NCI-H345 treated with DMSO at 0.1 percent for 48 hours (cell line): ENCODE measurements around the gene IFFO2.
A peak's percentile ranks its signal among the peaks of the same experiment; 100 is the strongest.
"Not testable (repeated sequence)": the region's sequence is repeated elsewhere in the genome, so short reads cannot be mapped to it uniquely, and the experiment has no call there.

Experiments used
- DNase-seq: peaks from one replicate; lab custom pipeline; 2025; ENCODE audit not compliant: unreplicated experiment; lab: John Stamatoyannopoulos, UW

Gene IFFO2

DNA sequence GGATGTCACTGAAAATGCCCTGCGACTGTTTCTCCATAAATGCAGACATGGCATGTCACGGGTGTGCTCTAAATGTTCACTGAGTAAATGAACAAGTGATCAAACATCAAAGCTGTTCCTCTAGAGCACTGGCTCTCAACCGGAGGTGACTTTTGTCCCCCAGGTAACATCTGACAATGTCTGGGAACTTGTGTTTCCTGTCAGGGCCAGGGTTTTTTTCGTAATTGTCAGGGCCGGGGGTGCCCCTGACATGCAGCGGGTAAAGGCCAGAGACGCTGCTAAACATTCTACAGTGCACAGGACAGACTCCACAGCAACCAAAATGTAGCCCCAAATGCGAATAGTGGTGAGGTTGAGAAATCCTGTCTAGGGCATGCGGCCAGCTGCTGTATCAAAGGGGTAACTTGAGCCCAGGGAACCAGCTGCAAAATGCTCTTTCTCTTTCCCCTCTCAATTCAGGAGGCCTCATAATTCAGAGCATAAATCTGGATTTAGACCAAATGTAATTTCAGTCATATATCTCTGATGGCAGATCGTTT, 56.1 kb downstream of the IFFO2 start:
- DNase-seq: no peak

DNA sequence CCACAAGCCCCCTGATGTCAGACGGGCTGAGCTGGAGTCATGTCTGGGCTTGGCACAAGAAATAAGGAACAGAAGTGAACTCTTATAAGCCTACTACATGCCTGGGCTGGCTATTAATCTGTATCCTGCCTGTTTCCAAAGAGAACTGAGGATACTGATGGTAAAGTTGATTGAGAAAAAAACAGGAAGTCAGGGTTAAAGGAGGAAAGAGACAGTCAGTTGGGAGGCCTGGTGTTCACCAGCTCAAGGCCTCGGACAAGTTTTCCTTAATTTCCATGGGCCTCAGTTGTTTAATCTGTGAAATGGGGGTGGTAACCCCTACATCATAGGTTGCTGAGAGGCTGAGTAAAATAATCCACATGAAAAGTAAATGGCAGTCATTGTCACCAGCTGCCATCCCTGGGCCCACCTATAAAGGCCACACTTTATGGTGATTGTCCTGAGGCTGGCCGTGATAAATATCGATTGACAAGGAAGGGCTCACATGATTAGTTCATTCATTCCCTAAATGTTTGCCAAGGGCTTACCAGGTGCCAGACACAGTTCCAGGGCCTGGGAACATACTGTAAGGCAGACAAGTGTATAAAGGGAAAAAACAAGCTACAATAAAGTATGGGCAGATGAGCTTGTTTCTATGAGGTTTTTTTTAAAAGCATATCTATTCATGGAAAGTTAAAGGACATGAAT, 57.0 kb downstream of the IFFO2 start:
- no peak for DNase-seq

DNA sequence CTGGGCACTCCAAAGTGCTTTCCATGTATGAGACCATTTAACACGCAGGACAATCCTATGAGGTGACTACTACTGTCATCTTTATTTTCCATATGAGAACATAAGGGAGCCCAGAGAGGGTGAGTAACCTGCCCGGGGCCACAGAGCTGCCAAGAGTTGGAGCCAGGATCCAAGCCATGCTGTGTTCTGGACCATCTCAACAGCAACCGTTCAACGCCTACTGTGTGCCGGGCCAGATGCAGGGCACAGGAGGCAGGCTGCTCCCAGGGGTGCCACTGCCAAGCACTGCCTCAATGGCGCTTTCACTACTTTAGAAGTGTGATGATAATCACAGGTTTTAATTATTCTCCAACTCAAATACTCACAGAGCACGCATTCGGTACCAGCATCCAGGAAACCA, 57.9 kb downstream of the IFFO2 start:
- no peak for DNase-seq

DNA sequence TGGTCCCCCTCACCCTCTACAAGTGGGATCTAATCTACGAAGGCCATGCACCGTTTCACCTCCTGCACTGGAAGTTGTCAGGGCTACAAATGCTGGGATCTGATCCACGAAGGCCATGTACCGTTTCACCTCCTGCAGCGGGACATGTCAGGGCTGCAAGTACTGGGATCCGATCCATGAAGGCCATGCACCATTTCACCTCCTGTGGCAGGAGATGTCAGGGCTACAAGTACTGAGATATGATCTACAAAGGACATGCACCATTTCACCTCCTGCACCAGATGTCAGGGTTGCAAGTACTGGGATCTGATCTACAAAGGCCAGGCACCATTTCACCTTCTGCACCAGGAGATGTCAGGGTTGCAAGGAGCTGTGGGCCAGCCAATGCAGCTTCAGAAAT, 61.2 kb downstream of the IFFO2 start:
- DNase-seq: no peak

DNA sequence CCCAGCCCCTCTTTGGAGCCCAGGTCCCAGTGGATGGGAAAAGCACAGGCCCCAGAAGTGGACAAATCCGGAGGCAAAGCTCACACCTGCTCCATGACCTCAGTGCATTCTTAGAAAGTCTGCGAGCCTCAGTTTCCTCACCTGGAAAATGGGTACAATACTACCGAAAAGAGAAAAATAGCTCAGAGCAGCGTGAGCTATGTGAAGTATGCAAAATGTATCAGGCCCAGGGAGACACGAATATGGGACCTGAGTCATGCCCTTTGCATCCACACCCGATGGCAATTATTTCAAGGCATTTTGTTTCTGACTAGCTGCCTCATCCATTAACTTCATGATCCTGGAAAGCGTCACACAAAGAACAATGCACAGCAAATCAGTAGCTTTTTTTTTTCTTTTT, 63.4 kb downstream of the IFFO2 start:
- DNase-seq: no peak

DNA sequence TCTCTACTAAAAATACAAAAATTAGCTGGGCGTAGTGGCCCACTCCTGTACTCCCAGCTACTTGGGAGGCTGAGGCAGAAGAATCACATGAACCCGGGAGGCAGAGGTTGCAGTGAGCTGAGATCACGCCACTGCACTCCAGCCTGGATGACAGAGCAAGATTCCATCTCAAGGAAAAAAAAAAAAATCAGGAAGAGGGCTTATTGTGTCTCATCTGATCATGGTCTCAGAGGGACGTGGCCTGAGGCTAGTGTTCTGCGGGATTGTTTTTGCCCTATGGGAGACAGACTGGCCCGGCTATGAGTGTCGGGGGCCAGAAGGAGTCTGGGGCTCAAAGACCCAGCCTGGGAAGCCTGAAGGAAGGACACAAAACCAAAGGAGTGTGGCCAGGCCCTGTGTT, 64.6 kb downstream of the IFFO2 start:
- DNase-seq: not testable (repeated sequence)

DNA sequence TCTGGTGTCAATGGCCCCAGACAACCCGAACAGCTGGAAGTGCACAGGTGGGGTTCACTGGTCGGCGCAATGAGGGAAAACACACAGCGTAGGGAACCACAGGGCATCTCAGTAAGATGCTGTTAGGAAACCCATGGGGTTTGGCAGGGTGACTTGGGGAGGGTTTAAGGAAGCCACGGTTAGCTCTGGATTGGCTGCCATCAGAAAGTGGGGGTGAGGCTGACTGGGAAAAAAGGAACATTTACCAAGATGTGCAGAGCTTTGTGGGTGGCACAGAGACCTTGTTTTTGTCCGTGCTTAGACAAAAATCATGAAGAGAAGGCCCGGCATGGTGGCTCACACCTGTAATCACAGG, 65.1 kb downstream of the IFFO2 start:
- no peak for DNase-seq

DNA sequence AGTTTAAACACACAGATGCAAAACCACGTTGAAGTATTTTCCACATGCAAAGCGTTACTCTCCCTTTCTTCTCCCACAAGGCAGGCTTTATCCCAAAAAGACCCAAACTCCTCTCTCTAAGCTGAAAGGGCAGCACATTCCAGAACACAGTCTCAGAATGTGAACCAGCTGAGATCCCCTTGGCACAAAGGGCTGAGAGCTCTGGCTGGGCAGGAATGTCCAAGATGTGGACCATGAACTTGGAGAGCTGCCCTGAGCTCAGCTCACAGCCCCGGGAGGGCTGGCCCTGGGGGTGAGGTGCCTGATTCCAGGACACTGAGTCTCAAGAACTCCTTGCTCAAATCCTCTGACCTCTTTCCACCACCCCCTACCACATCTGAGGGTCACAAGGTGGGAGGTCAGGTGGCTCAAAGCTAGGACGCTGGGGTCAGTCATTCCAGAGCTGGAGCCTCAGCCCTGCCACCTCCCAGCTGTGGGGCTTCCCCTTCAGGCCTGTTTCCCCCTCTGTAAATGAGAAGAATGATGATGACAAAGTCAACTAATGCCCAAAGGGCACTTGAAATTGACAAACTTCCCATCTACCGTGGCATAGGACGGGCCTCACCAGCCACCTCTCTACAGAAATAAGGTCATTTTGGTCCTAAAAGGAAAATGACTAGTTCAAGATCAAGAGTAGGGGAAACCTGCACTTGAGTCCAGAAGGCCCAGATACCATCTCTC, 65.6 kb downstream of the IFFO2 start:
- no peak for DNase-seq

DNA sequence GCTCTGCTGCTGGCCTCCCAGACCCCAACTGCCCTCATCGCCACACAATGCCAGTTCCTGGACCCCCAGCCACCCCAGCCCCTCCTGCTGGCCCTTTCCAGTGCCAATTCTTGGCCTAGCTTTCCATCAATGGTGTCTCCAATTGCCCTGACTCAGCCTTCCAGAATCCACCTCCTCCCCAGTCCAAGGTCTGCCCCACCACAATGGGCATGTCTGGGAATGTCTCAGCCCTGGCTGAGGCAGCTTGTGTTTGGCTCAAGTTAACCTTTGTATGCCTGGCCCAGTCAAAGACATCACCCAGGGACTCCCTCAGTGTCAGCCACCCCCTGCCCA, 70.5 kb downstream of the IFFO2 start:
- DNase-seq: no peak

DNA sequence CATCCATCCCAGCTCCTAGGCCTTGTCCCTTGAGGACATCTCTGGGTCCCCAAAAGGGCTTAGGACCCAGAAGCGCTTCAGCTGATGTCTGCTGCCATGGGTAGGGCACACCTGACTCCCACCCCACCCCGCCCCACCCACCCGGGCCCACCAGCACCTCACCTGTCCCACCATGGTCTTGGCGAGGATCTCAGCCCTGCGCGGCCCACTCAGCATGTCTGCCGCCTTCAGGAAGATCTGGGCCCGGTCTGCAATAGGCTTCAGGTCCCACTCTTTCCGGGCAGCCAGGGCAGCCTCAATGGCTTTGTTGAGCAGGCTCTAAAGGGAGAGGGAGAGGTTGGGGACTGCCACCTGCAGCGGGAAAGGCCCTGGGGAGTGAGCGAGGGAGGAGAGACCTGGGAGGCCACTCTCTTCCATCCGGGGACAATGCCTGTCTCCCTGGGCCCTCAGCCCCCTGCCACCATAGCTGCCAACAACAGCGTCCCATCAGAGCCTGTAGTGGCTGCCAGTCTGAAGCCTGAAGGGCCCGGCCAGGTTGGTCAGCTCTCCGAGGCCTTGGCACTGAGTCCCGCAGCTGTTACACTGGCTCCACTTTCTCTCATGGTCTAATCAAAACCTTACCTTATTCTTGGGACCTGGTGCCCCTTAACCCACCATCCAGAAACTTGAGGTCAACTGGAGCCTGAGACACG, 71.0 kb downstream of the IFFO2 start:
- DNase-seq: no peak

DNA sequence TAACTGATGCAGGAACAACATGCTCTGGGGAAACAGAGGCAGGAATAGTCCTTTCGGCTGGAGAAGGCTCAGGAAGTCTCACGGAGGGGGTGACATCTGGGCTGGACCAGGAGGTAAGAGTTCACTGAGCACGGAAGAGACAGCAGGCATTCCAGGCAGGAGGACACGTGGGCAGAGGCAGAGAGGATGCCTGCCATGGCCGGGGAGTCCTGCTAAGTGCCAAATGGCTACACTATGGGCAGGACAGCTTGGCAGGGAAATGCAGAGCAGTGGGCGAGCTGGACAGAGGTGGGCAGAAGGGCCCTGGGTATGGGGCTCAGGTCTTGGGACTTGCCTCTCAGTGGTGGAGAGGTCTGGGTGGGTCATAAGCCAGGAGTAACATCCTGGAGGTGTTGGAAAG, 71.7 kb downstream of the IFFO2 start:
- DNase-seq: no peak

DNA sequence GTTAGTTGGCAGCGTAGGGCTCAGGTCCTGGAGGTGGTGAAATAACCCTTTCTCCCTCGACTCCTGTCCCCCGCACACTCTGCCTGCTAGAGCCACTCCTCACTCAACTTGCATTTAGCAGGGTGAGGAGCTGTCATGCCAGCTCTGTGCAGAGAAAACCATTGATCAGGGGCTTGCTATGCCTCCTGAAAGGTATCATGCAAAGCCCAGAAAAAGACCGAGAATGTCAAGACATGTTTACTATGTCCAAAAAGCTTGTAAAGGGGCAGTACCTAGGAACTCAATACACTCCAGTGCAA, 72.1 kb downstream of the IFFO2 start:
- no peak for DNase-seq

DNA sequence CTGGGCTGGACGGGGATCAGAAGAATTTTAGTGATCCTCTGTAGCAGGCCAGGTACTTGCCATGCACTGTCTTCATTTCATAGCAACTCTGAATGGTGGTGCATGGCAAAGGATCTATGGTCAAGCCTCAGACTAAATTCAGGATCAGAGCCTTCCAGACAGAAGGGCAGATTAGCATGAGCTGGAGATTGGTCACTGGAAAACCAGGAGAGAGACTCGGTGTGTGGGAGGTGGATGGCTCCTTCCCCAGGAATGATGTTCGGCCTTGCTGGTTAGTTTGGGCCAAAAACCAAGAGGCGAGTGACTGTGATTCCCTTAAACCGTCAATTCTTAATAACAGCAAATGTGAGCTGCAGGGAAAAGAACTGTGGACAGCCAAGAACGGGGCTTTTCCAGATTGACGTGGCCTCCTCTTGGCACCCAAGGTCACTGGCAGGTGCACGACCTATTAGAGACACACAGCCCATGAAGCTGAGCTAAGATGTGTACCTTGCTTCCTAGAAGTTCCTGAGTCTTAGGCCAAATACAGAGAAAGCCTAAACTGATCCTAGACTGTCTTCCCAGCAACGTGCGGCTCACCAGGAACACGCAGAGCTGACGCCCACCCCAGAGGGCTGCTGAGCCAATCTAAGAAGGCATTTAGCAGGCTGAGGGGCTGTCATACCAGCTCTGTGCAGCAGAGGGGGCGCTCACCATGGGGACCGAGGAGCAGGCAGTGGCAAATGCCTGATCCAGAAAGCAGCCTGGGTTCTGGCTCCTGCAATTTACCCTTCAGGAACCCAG, 72.6 kb downstream of the IFFO2 start:
- peak; percentile 3 for DNase-seq

DNA sequence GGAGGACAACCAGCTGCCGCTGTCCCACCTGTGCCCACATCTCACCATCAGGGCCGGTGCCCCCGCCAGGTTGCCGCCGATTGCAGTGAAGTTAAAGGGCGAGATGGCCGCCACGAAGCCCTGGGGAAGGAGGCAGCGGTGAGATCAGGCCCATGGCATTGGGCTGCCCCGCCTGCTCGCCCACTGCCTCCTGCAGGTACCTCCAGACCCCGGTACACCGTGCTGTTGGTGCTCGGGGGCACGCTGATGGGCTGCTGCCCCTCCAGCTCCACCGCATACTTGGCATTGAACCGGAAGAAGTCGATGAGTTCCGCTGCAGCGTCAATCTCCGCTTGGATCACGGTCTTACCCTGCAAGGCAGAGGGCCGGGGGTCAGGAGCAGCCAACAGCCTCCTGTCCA, 73.4 kb downstream of the IFFO2 start:
- DNase-seq: no peak

DNA sequence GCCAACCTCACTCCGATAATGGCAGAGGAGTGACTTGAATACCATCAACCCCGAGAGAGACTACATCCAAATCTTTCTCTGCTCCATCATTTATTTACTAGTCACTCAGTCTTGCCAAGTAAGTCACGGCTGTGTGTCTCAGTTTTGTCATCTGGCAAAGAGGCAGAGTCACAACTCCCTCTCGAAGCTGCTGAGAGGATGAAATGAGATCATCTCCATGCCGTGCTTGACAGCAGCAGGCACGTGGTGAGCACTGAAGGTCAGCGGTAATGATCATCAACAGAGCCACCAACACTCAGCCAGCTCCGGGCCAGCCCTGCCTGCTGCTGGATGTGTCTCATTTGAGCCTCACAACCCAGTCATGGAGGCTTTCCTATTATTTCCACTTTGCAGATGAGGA, 74.0 kb downstream of the IFFO2 start:
- DNase-seq: no peak

DNA sequence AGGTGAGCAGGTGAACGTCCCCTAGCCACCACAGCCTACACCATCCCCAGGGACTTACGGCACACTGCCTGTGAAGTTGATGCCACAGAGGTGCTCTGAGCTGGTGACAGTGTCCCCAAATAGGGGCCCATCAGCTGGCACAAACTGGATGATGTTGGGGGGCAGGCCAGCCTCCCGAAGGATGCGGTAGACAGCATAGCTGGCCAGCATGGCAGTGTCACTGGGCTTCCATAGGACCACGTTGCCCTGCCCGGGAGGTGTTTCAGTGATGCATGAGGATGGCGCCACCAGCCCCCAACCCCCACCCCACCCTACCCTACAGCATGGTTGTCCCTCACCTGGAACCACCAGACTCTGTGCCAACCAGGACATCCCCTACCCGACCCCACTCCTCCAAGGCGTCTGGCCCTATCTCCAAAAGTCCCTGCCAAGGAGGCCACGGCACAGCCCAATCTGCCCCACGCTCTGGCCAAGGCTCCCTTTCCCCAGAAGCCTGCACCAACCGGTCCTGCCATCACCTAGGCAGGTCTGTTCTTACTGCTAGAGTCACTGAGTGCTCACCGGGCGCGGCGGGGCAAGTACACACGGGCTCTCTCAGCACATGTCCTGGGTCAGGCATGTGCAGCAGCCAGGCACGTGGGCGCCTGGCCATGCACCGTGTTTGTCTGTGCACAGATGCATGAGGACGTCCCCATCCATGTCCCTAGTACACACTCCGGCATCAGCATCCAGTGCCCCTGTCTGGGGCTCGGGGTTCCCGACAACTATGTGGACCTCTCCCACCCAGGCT, 74.6 kb downstream of the IFFO2 start:
- DNase-seq: no peak

DNA sequence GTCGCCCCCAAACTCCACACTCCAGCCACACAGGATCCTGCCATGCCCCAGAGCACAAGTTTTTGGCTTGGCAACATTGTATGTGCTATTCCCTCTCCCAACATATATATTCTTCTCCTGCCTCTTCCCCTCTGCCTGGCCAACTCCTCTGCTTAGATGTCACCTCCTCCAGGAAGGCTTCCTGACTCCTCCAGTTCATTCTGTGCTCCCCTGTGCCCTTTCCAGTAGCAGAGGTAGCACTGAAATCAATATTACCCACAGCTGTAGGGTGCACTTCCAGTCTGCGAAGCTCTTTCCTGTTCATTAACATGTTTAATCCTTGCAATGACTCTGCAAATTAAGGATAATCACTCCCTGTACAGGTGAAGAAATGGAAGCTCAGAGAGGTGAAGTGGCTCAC, 75.3 kb downstream of the IFFO2 start:
- no peak for DNase-seq

DNA sequence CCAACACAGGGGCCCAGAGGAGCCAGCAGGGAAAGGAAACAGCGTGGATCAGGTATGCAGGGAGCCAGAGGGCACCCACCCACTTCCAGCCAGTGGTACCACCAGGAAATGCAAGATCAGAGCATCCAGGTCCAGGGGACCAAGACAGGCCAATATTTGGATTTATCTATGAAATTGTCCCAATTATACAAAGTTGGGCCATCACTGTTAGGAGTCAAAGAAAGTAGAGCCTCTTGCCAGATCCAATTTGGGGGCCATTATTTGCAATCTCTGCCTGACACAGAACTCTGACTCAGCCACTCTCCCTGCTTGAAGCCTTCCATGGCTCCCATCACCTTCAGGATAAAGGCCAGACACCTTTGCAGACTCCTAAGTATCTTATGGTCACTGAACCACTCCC, 75.9 kb downstream of the IFFO2 start:
- no peak for DNase-seq

DNA sequence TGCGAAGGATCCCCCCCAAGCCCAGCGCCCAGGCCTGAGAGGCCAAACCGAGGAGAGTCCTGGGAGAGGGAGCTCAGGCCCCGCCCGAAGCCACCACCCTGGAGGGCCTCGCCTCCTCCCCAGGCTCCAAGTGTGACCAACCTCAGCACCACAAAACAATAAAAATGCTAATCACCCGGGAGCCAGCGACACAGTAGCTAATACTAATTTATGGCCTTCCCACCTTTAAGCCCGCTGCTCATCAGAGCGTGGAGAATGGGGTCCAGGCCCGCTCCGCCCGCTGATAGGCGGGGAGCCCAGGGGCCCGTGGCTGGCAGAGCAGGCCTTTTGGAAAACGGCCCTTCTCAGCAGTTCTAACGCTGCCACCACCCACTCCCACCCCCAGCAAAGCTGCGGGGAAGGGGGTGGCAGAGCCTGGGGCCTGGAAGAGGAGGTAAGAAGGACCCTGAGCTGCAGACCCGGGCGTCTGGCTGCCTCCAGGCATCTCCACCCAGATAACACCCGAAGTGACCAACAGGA, 76.6 kb downstream of the IFFO2 start:
- DNase-seq: no peak

DNA sequence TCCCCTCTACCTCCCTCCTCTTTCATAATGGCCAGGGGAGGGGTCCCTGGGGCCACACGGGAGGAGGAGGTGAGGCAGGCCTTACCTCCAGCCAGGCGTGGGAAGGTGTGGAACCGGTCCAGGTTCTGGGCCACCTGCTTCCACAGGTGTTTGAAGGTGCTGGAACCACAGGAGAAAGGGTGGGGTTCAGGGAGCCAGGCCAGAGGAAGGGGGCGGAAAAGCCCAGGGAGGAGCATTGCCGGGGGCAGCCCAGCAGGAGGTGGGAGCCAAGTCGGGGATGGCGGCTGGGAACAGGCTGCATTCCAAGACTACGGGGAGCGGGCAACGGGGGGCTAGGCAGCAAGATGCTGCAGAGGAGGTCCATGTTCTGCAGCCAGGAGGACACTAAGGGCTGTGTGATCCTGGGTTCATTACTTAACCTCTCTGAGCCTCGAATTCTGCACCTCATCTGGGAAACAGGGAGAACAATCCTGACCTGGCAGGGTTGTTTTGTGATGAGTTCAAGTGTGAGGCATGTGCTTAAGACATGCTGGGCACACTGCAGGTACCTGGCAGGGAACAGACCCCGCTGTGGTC, 77.2 kb downstream of the IFFO2 start:
- DNase-seq: no peak
